Ureter (tissue), 1 donor: Measurements from ENCODE around the gene LMX1A. TPM values are rescaled to one million over a fixed set of nuclear protein-coding genes. Genes with fewer than 3 reads are reported as not detected.

Experiments
- DNase-seq: peaks from one replicate; pipeline ENCODE4 v3.0.0-alpha.2; 2020; ENCODE audit warnings: low spot score
- total RNA-seq: library from RNA; stranded (reverse); gene quantifications from one replicate; pipeline ENCODE4 v1.2.4, GENCODE V29; 2023
- donor health status: DM: yes; HTN: yes; CAD: no.

The LMX1A gene
- total RNA-seq = not detected

DNA sequence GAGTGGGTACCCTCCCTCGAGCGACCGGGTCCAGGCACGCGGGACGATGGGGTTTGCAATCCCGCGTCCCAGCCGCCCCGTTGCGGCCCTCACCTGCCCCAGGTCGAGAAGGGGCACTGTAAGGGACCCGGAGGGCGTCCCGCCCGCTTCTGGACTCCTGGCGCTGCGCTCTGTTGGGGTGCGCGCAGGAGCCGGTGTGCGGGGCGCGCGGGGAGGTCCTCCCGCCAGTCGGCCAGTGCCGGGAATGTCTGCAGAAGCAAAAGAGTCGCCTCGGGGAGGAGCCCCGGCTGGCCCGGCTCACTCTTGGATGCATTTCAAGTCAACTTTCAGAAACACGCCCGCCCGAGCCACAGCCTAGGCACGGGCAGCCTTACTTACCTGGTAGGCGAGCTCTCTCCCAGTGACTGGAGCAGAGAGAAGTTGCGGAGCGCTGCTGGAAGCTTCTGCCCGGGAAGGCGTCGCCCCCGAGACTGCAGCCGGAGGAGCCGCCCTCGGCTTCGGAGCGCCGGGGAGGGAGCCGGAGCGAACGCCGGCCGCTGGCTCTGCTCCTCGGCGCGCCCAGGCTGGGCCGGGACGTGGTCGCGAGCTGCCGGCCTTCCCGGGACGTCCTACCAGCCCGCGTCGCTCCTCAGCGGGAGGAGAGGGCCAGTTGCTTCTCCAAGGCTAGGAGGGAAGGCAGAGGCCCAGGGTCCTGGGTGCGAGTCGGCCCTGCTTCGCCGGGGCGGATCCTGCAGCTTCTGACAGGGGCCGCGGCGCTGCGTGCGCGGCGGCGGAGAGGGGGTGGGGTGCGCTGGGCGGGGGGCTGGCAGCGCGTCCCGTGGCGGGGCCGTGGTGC, at the start of gene LMX1A:
Gene LMX1A (minus strand): TSS at position 739 of the 835 bp plus-strand sequence. CDS start 1,156 bp downstream, outside the sequence.
- no peak for DNase-seq

GRCh38 chr1:165403835-165404482, 47.4 kb upstream of the LMX1A start:
- no peak for DNase-seq

DNA sequence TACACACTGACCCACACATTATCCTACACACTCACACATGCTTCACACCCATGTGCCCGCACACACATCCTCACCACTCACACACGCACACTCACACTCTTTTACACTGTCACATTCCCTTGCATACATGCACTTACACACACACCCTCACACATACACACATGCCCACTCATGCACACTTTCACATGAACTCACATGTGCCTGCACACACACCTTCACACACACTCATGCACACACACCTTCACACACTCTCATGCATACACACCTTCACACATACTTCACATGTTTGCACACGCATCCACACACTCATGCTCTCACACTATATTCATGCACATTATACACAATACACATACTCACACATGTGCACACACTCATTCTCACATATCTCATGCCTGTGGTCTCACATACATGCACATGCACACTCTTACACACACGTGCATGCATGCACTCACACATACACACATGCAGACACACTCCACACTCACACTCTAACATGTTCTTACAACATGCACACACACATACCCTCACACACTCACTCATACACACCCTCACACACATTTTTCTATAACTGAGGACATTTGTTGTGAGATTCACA, 46.1 kb upstream of the LMX1A start:
- no peak for DNase-seq

GRCh38 chr1:165397944-165398343, 41.4 kb upstream of the LMX1A start:
- DNase-seq = peak; percentile 58

GRCh38 chr1:165395901-165396300, 39.4 kb upstream of the LMX1A start:
- no peak for DNase-seq

GRCh38 chr1:165395478-165395877, 39.0 kb upstream of the LMX1A start:
- DNase-seq = no peak

DNA sequence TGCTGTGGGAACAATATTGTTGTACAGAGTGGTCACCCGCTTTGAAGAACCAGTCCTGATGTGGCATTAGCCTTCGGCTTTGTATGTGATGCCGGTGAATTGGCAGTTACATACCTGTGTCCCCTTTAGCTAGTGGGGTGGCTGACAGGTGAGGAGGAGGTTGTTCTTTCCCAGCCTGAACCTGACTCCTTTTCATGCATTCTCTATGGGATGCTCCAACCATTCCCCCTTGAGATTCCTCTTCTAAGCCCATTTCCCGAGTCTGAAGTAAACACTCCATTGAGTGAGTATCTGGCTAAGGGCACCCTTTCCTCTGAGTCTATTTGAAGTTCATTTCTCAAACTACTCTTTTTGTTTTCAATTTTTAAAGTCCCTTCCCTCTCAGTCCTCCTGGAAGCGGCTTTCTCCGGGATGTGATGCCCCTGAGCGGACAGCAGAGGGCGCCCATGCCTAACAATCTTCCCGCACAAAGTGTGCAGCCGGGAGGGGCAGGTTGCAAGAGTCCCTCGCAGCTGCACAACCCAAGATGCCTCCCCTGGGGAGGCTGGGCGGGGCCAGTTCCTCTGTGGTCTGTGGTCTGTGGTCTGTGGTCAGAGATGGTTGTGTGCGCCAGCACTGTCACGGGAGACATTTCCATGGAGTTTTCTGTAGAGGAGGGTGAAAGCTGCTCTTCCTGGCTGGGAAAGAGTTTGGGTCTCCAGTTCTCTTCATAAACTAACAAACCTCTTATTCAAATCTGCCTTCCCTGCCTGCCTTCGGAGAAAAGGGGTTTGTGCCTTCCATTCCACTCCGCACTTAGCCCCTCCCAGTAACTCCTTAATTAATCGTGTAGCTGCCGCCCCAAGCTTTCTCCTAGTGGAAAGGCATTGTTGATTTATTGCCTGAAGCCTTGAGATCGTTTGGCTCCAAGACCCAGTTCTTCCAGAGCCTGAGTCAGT, 36.4 kb upstream of the LMX1A start:
- DNase-seq = peak; percentile 78

DNA sequence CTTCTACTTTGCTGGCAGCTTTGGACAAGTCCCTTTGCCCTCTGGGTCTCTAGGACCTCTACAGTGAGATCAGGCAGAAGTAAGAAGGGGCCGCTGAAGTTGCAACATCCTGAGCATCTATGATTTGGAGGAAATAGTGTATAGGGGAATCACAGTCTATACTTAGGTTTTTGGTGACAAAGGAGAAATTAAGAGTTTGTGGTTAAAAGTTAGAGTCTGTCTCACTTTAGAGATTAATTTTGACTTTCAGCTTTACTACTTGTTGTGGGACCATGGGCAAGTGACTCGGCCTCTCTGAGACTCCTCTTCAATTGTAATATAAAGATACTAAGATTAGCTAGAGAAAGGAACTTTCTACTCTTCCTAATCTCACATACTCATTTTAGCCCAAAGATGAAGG, 33.1 kb upstream of the LMX1A start:
- DNase-seq = no peak

DNA sequence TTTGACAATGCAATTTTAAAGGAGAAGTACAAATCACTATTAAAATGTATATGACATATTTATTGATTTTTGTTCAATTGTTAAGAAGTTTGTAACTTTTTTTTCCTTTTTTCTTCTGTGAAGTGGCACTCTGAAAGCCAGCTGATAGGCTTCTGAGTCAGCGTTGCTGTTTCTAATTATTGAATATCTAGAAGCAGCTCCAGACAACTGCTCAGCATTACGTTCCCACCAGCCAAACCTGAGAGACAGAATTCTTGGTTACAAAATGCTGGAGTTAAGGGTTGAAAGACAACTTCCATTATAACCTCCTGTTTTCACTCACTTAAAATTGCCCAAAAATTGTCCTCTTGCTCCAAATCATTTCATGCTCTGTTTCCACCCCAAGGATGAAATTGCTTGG, 31.4 kb upstream of the LMX1A start:
- DNase-seq = no peak

GRCh38 chr1:165387505-165387904, 31.0 kb upstream of the LMX1A start:
- no peak for DNase-seq

DNA sequence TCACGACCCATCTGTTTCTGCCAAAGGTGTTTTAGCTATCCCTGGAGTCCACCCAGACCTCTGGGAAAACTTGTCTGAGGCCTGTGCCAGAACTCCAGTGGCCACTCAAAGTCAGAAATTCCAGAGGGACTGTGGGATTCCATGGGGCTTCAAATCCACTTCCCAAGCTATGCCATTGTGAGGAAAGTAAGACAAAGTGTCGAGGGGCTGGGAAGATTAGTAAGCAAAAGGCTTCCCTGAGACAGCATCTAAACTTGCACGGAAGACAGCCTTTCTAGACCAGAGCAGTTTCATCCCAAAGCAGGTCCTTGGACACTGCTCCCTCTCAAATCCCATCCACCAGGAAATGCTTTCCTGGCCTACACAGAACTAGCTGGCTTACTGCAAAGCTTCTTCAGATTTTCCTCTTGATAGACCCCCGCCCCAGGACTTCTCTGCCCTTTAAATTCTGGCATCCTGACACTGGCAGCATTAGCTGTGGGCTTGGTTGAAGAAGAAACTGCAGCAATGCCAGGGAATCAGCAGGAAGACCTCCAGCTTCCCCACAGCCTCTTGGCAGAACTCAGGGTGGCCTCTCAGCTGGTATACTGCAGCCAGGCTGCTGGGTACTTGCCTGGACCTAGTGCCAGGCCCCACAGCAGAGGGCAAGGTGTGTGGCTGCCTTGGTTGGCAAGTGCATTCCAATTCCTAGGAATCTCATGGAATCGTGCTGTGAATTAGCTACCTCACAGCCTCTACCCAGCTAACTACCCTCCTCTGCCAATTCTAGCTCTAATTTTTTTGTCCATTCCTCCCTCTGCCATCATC, 27.3 kb upstream of the LMX1A start:
- no peak for DNase-seq

- DNase-seq = peak; percentile 47
Observed at GRCh38 chr1:165383067-165383466, 26.6 kb upstream of the LMX1A start.

- no peak for DNase-seq
Observed at GRCh38 chr1:165381745-165382505, 25.4 kb upstream of the LMX1A start.

DNA sequence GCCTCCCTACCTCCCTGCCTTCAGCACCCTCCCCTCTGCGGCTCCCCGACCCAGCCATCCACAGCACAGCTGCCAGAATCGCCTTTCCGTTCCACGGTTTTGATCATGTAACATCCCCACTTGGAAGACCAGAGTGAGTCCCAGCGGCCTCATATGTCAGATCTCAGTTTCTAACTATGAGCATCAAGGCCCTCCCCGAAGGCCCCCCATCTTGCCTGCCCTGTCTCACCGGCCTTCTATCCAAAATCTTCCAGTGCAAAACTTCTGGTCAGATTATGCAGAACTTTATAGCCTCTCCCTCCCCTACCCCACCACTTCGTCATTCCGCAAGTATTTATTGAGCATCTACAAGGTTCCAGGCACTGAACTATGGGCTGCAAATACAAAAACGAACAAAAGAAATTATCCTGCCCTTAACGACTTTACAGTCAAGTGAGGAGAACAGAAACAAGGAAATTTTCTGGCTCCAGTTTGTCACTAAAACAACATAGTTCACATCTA, 20.3 kb upstream of the LMX1A start:
- DNase-seq = no peak

DNA sequence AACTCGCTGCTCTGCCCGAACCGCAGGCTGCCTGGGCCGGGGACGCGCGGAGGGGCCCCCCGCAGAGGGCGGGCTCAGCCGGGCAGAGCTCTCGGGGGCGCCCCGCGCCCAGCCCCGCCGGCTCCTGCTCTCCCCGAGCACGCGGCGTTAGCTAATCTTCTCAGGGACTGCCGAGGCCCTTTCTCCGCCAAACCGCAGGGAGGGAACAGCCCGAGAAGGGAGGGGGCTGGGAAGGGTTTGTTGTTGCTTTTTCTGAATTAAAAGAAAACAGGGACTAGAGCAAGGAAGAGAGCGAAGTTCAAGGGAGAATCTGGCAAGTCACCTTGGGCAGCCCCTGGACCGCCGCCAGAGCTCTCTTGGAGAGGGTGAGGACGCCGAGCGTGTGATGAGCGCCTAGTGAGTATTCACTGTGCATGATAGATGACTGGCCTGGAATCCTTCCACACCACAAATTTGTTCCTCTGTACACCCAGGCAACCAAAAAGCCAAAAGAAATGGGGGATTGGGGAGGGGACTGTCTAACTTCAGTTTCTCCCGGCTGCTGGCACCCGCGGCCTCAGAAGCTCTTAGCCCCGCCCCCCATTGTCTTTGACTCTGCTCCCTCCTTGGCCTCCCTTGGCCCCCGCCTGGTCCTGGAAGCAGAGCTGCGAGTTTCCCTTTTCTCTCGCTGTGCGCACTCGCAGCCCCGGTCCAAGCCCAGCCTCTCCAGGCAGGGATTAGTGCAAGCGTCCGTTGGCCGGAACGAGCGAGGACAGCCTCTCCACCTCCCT, 19.7 kb upstream of the LMX1A start:
- peak; percentile 80 for DNase-seq

DNA sequence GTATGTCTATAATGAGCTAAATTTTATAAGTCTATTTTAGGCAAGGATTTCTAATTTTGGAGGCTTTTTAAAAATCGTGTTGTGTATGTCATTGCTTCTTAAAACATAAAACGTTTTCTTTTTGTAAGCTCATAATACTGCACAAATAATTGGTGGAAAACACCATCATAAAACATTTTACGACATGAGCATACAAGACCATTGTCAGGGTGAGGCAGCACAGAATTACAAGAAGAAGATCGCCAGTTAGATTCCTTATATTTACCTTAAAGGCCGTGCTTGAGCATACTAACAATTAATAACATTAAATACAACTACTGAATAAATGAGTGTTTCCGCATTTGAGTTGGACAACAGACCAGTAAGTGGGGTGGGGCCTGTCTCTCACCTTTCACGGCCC, 19.1 kb upstream of the LMX1A start:
- DNase-seq = no peak

DNA sequence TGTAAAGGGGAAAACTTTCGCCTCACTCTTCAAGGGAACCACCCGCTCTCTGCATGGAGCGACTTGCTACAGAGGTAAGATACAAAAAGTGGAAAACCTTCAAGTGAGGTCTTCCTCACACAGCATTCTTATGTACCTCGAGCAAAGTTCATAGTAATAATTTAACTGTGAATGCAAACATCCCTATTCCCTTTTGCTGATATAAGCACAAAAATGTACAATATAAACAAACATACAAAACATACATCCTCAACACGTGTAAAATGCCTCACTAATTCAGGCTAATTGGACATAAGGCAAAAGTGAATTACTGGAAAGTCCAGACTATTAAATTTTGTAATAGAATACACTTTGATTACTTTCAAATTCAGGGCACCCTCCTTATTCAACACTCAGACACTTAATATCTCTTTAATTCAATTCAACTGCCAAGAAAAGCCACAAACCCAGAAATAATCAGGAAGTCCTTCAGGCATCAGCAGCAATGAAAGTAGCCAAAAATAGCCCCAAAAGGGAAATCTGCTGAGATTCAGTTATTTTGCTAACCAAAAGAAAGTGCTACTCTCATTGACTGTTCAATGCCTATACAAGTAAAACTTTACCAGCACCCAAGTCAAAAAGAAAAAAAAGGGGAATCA, 15.2 kb upstream of the LMX1A start:
- no peak for DNase-seq

DNA sequence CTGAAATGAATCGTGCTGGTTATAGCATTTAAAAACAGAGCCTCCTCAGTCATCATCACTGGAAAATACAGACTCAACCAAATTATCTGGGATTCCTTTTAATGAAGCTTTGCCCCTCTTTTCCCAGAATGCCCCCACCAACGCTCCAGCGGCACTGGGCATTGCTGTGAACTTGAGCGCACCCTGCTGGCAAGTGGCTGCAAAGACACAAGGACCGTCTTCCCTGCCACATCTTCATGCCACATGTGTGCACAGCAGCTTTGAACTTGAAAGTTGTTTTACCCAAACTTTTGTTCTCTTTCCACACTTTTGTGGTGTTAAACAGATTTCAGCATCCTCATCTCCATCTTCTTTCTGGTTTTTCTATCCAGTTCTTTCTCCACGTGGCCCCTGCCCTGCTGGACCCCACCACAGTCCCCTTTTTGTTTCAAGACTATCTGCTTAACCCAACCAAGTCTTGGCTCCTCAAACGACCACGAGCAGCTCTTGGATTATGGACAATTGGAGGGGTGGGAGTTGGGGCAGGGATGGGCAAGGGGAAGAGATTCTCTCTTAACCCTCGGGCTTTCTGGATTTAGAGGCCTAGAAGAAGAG, 12.8 kb upstream of the LMX1A start:
- no peak for DNase-seq
